Measurements from ENCODE around the gene LRIG1. TPM values are rescaled to one million over a fixed set of nuclear protein-coding genes. Genes with fewer than 3 reads are reported as not detected.
A peak's percentile ranks its signal among the peaks of the same experiment; 100 is the strongest.

The LRIG1 gene
- total RNA-seq, 1 donor = 14.1 TPM

DNA sequence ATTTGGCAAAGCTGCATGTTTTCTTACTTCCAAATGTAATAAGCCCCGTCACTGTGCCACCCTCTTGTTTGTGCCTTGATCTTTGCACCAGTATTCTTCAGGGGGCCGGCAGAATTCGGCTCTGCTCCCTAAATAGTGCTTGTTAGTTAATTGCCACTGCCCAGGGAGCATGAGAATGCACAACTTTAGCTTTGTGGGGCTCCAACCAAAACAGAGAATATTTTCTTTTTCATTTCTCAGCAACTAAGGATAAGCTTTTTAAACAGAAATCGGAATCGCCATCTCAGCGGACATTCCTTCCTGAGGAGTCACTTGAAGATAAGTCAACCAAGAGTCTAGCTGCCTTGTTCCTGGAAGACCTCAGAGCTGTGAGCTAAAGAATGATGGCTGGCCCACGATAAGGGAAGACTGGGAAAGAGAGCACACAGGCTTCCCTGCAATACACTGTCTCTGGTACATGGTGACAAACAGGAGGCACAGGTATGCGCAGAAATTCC lies 106.0 kb downstream of the LRIG1 start:
- no peaks in the 10 kb centered on the region for H3K36me3 ChIP-seq (ENCODE audit: insufficient read depth, low read length)
- TF ChIP-seq CTCF (IDR thresholded peaks at IDR 0.05; ENCODE audit: extremely low read depth, low read depth, low read length) = no peak
- peak; percentile 95 for DNase-seq (ENCODE audit: insufficient read length, low spot score, missing footprints)
- H2AFZ ChIP-seq (ENCODE audit: low read length) = peak overlapping the region; percentile 21
- no peaks in the 10 kb centered on the region for H3K27me3 ChIP-seq (ENCODE audit: insufficient read depth, low read length)
- H3K4me1 ChIP-seq (ENCODE audit: insufficient read depth, low read length) = peaks cover 28% of the 10 kb centered on the region
- H3K27ac ChIP-seq (ENCODE audit: low read depth, low read length) = peak overlapping the region; percentile 61
- no peaks in the 10 kb centered on the region for H3K79me2 ChIP-seq (ENCODE audit: insufficient read depth, low read length)
- H3K4me3 ChIP-seq (ENCODE audit: insufficient read depth, low read length) = peak overlapping the region; percentile 35
- H4K20me1 ChIP-seq (ENCODE audit: insufficient read depth, low read length) = no peaks in the 10 kb centered on the region
- H3K4me2 ChIP-seq (ENCODE audit: insufficient read depth, low read length) = peak overlapping the region; percentile 77
- H3K9me3 ChIP-seq (ENCODE audit: low read depth, low read length) = no peaks in the 10 kb centered on the region

DNA sequence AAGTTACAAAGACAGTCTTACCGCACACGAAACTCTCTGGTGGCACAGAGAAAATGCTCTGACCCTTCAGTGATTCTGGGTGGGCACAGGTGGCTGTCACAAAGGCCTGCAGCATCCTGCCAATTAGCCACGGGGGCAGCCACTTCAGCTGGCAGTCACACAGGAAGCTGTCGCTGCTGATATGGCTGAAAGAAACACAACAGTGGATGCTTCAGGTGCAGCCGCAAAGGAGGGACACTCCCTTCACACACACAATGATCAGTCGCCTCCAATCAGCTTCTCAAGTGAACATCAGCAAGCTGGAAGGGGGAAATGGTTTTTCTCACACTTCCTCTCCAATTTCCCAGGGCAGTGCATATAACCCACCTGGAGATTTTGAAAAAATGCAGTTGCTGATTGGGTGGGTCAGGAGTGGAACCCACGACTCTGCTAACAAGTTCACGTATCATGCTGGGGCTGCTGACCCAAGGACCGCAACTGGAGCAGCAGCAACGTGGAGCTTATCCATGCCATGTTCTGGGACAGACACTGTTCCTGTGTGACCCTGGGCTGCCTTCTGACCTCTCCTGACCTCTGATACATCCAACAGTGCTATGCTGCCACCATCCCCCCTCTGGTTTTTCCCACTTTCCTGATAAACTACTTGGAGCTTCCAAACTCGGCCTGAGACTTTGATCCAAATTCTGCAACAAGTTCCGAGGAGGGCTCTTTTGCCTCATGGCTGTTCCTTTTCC lies 106.6 kb downstream of the LRIG1 start:
- TF ChIP-seq CTCF (IDR thresholded peaks at IDR 0.05; ENCODE audit: extremely low read depth, low read depth, low read length) = no peak
- Histone ChIP-seq H3K36me3 (ENCODE audit: insufficient read depth, low read length) (no peaks in the 10 kb centered on the region), H3K4me1 (ENCODE audit: insufficient read depth, low read length) (peaks cover 28% of the 10 kb centered on the region), H2AFZ (ENCODE audit: low read length) (peak overlapping the region; percentile 21), H3K4me2 (ENCODE audit: insufficient read depth, low read length) (peak overlapping the region; percentile 77), H3K27ac (ENCODE audit: low read depth, low read length) (peak overlapping the region; percentile 61), H3K9me3 (ENCODE audit: low read depth, low read length) (no peaks in the 10 kb centered on the region), H3K79me2 (ENCODE audit: insufficient read depth, low read length) (no peaks in the 10 kb centered on the region), H3K27me3 (ENCODE audit: insufficient read depth, low read length) (no peaks in the 10 kb centered on the region), H4K20me1 (ENCODE audit: insufficient read depth, low read length) (no peaks in the 10 kb centered on the region), H3K4me3 (ENCODE audit: insufficient read depth, low read length) (peak overlapping the region; percentile 50)
- peak; percentile 67 for DNase-seq (ENCODE audit: insufficient read length, low spot score, missing footprints)

- no peak for TF ChIP-seq CTCF (IDR thresholded peaks at IDR 0.05; ENCODE audit: extremely low read depth, low read depth, low read length)
- peak overlapping the region; percentile 61 for H3K27ac ChIP-seq (ENCODE audit: low read depth, low read length)
- peaks cover 28% of the 10 kb centered on the region for H3K4me1 ChIP-seq (ENCODE audit: insufficient read depth, low read length)
- H3K9me3 ChIP-seq (ENCODE audit: low read depth, low read length) = no peaks in the 10 kb centered on the region
- no peaks in the 10 kb centered on the region for H4K20me1 ChIP-seq (ENCODE audit: insufficient read depth, low read length)
- H3K27me3 ChIP-seq (ENCODE audit: insufficient read depth, low read length) = no peaks in the 10 kb centered on the region
- DNase-seq (ENCODE audit: insufficient read length, low spot score, missing footprints) = peak; percentile 71
- H3K79me2 ChIP-seq (ENCODE audit: insufficient read depth, low read length) = no peaks in the 10 kb centered on the region
- peak overlapping the region; percentile 47 for H2AFZ ChIP-seq (ENCODE audit: low read length)
- peak overlapping the region; percentile 77 for H3K4me2 ChIP-seq (ENCODE audit: insufficient read depth, low read length)
- H3K4me3 ChIP-seq (ENCODE audit: insufficient read depth, low read length) = peak overlapping the region; percentile 50
- no peaks in the 10 kb centered on the region for H3K36me3 ChIP-seq (ENCODE audit: insufficient read depth, low read length)
Measured at GRCh38 chr3:66393333-66394005, 107.4 kb downstream of the LRIG1 start.

DNA sequence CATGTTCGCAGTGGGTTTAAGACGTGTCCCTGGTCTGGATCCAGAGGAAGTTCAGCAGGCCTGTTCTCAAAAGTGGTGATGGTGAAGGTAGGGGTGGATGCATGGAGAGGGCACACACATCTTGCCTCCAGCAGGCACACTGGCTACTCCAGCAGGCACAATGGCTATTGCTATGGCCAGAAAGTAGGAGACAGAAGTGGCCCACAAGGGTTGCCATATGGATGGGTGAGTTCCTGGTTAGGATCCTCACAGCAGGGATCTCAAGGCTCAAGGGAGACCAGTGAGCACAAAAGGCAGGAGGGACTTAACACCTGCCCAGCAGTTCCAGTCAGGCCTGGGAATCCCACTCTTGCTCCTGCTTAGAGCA lies 107.9 kb downstream of the LRIG1 start:
- Histone ChIP-seq H4K20me1 (ENCODE audit: insufficient read depth, low read length) (no peaks in the 10 kb centered on the region), H3K4me3 (ENCODE audit: insufficient read depth, low read length) (peak overlapping the region; percentile 50), H3K27me3 (ENCODE audit: insufficient read depth, low read length) (no peaks in the 10 kb centered on the region), H3K27ac (ENCODE audit: low read depth, low read length) (peak overlapping the region; percentile 61), H3K79me2 (ENCODE audit: insufficient read depth, low read length) (no peaks in the 10 kb centered on the region), H2AFZ (ENCODE audit: low read length) (peak overlapping the region; percentile 47), H3K4me1 (ENCODE audit: insufficient read depth, low read length) (peaks cover 28% of the 10 kb centered on the region), H3K36me3 (ENCODE audit: insufficient read depth, low read length) (no peaks in the 10 kb centered on the region), H3K4me2 (ENCODE audit: insufficient read depth, low read length) (peak overlapping the region; percentile 77), H3K9me3 (ENCODE audit: low read depth, low read length) (no peaks in the 10 kb centered on the region)
- no peak for TF ChIP-seq CTCF (IDR thresholded peaks at IDR 0.05; ENCODE audit: extremely low read depth, low read depth, low read length)
- DNase-seq (ENCODE audit: insufficient read length, low spot score, missing footprints) = no peak

All from osteoblast (primary cell).